Islet of Langerhans (tissue), 1 donor: Measurements from ENCODE around the gene SPTBN5.

Source experiments
- FAIRE-seq: peaks from one replicate; lab custom pipeline; 2011; peaks lifted over from hg19 to GRCh38; lab: Jason Lieb, UNC

The SPTBN5 gene

GRCh38 chr15:41893422-41894250, at the start of gene SPTBN5:
Gene SPTBN5 (minus strand): TSS chr15:41894053. CDS start chr15:41893497, 556 bp downstream.
- FAIRE-seq: no peak

GRCh38 chr15:41942886-41943285, 49.0 kb upstream of the SPTBN5 start:
- no peak for FAIRE-seq

- no peak for FAIRE-seq
Measured at GRCh38 chr15:41941644-41942415, 48.0 kb upstream of the SPTBN5 start.

- FAIRE-seq: no peak
Measured at GRCh38 chr15:41940441-41940857, 46.6 kb upstream of the SPTBN5 start.

- no peak for FAIRE-seq
Measured at GRCh38 chr15:41939986-41940385, 46.1 kb upstream of the SPTBN5 start.

- FAIRE-seq: no peak
Measured at GRCh38 chr15:41937568-41937923, 43.7 kb upstream of the SPTBN5 start.

GRCh38 chr15:41936649-41937567, 43.1 kb upstream of the SPTBN5 start:
- no peak for FAIRE-seq

- no peak for FAIRE-seq
Measured at GRCh38 chr15:41936155-41936554, 42.3 kb upstream of the SPTBN5 start.

GRCh38 chr15:41935566-41936020, 41.7 kb upstream of the SPTBN5 start:
- FAIRE-seq: no peak

GRCh38 chr15:41934843-41935242, 41.0 kb upstream of the SPTBN5 start:
- FAIRE-seq: no peak

- FAIRE-seq: no peak
Measured at GRCh38 chr15:41933771-41934170, 39.9 kb upstream of the SPTBN5 start.

GRCh38 chr15:41933326-41933725, 39.5 kb upstream of the SPTBN5 start:
- FAIRE-seq: no peak

- no peak for FAIRE-seq
Measured at GRCh38 chr15:41932511-41933289, 38.8 kb upstream of the SPTBN5 start.

- no peak for FAIRE-seq
Measured at GRCh38 chr15:41932101-41932500, 38.2 kb upstream of the SPTBN5 start.

- FAIRE-seq: no peak
Measured at GRCh38 chr15:41930867-41931222, 37.0 kb upstream of the SPTBN5 start.

- FAIRE-seq: no peak
Measured at GRCh38 chr15:41930221-41930866, 36.5 kb upstream of the SPTBN5 start.

- no peak for FAIRE-seq
Measured at GRCh38 chr15:41928637-41929620, 35.1 kb upstream of the SPTBN5 start.

GRCh38 chr15:41928100-41928499, 34.2 kb upstream of the SPTBN5 start:
- no peak for FAIRE-seq

- no peak for FAIRE-seq
Measured at GRCh38 chr15:41927536-41927935, 33.7 kb upstream of the SPTBN5 start.
